ENCODE data around the gene MOGAT3.
A peak's percentile ranks its signal among the peaks of the same experiment; 100 is the strongest.

Gene MOGAT3

DNA sequence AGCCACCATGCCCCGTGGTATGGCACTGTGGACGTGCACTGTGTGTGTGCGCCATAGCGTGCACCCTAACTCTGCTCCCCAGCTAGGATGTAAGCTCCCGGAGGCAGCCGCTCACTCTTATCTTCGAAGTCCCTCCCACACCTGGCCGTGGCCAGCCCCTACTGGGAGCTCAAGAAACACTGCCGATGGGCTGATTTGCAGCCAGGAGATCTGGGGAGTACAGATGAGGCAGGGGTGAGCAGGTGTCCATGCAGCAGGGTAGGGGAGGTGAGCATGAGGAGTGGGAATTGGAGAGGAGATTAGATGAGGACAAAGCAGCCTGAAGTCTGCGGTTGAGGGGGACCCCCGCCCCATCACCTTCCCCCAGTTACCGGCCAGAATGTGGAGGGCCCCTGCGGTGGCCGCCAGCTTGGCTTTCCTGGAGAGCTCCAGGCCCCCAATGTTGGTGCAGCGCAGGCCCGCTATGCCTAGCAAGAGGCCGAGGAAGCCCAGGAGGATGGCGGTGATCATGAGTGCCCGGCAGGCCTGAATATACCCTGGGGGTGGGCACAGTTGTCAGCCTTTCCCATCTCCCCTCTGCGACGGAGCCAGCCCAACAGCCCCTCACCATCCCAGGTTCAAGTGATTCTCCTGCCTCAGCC, 33.2 kb upstream of the MOGAT3 start:
- no peak for DNase-seq (ENCODE audit: low spot score)

DNA sequence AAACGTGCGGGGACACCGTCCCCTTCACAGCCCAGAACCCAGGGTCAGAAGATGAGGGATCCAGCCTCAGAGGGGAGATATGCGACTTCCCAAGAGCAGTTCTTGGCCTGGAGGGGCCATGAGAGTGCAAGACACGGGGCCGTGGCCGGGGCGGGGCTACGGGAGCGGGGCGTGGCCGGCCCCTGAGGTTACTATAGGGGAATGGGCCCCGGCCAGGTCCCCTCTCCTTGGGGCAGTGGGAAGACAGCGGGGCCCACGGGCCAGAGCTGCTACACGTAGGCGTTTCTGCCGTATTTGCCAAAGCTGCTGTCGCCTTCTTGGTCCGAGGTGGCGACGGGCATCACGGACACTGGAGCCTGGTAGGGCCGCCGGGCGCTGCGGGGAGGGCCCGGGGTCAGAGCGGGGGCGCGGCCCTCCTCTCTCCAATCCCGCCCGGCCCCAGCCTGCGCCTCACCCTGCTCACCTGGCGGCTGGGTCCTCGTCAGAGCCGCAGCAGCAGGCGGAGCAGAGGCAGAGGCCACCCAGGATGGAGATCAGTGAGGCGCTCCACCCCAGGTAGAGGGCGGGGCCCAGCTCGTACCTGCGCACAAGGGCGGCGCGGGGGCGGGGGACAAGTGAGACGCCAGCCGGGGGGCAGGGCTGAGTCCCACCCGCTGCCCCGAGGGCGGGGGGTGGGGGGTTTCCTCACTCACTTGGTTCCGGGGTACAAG, 31.5 kb upstream of the MOGAT3 start:
- no peak for DNase-seq (ENCODE audit: low spot score)

DNA sequence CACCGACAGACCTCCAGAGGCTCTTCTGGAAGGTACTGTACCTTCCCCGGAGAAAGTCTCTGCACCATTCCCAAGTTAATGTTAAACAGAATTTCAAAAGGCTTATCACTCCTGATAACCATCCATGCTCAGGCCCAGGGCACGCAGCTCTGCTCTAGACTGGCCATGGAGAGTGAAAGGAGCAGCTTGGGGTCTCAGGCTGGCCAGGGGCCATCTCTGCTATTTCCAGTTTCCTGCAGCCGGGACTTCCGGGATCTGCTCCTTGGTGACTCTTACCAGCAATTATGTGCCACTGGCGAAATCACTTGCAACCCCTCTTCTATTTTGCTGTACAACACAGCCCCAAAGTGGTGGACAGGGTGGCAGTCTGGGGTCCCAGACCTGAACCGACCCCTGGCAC, 30.8 kb upstream of the MOGAT3 start:
- DNase-seq (ENCODE audit: low spot score), result no peak

DNA sequence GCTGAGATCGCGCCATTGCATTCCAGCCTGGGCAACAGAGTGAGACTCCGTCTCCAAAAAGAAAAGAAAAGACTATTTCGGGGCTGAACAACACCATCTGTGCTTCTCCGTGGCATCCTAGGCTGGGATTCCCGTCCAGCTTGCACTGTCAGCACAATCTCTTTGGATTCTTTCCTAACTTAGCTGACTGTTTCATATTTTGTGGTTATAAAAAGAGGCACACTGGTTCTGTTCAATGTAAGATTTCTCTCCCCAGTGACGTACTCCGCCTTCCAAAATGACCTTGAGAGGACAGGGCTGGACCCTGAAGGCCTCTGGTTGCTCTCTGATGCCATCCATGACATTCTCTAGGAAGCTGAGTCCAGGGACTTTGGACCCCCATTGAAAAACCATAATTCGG, 25.9 kb upstream of the MOGAT3 start:
- DNase-seq (ENCODE audit: low spot score), result no peak

DNA sequence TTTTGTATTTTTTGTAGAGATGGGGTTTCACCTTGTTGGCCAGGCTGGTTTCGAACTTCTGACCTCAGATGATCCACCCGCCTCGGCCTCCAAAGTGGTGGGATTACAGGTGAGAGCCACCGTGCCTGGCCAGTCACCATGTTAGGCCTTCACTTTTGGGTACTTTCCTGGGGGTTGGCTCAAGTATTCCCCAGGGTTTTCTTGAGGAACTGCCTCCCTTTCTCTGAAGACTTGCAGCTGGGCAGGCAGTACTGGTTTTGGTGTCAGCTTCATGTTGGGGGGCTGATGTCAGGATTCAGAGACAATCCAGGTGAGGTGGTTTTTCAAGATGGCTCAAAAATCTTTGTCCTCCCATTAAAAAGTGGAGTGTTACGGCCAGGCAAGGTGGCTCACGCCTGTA, 24.8 kb upstream of the MOGAT3 start:
- DNase-seq (ENCODE audit: low spot score), result no peak

DNA sequence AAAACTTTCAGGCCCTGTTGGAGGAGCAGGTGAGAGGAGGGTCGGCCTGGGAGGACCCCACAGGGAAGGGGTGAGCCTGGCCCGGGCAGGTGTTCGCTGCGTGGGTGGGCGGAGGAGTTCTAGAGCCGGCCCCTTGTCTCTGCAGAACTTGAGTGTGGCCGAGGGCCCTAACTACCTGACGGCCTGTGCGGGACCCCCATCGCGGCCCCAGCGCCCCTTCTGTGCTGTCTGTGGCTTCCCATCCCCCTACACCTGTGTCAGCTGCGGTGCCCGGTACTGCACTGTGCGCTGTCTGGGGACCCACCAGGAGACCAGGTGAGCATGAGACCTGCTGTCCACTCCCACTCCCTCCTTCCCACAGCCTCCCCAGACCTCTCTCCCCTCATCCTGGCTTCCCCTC, 22.7 kb upstream of the MOGAT3 start:
- no peak for DNase-seq (ENCODE audit: low spot score)

DNA sequence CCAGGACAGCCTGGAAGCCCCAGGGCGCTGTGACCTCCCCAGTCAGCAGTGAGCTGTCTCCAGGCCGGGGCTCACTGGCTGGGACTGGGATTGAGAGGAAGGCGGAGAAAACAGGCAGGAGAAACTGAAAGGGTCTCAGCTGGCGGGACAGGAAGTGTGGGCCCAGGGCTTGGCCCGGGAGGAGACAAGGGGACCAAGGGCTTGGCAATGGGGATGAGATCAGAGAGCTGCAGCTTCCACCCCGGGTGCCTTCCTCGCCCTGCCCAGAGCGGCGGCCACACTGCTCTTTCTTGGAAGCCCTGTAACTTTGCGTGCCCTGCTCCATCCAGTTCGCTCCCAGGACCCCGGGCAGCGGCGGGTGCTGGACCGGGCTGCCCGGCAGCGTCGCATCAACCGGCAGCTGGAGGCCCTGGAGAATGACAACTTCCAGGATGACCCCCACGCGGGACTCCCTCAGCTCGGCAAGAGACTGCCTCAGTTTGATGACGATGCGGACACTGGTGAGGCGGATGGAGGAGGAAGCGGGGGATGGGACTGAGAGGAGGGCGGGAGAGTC, 21.5 kb upstream of the MOGAT3 start:
- no peak for DNase-seq (ENCODE audit: low spot score)

DNA sequence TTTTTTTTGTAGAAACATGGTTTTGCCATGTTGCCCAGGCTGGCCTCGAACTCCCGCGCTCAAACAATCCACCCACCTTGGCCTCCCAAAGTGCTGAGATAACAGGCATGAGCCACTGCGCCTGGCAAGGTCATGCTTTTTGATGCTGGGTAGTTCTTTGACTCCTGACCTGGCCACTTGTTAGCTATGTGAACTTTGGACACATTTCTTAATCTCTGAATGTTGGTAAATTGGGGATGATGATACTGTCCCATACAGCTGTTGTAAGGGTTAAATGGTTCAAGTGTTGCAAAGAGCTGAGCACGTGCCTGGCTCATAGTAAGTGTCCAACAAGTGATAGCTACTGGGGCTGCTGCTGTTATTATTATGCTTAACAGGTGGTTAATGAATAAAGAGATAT, 19.5 kb upstream of the MOGAT3 start:
- DNase-seq (ENCODE audit: low spot score), result no peak

DNA sequence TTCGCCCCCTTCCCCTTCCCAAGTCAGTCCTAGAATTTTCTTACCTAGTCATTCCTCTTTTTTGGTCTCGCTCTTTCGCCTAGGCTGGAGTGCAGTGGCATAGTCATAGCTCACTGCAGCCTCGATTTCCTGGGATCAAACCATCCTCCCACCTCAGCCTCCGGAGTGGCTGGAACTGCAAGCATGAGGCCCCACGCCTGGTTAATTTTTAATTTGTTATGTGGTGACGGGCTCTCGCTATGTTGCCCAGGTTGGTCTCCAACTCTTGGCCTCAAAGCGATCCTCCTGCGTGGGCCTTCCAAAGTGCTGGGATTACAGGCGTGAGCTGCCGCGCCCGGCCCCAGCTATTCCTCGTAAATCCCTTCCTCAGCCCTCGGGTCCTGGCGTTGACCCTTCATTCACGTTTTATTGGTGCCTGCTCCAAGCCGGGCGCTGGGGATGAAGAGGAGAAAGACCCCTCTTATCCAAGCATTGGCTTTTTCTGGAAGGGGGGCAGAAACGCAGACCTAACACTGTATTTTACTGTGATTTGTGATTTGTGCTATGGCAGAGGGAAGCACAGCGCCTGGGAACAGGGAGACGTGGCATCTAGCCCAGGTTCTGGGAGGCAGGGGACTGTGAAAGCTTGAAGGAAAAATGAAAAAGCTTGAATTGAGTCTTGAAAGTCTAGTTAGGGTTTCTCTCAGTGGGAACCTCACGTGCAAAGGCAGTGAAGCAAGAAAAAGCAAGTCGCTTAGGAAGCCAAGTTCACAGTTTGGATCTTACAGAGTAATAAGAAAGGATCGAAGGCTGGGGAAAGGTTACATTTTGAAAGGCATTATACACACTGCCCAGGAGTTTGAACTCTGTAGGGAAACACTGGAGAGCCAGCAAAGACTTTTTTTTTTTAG, 17.6 kb upstream of the MOGAT3 start:
- DNase-seq (ENCODE audit: low spot score), result no peak

DNA sequence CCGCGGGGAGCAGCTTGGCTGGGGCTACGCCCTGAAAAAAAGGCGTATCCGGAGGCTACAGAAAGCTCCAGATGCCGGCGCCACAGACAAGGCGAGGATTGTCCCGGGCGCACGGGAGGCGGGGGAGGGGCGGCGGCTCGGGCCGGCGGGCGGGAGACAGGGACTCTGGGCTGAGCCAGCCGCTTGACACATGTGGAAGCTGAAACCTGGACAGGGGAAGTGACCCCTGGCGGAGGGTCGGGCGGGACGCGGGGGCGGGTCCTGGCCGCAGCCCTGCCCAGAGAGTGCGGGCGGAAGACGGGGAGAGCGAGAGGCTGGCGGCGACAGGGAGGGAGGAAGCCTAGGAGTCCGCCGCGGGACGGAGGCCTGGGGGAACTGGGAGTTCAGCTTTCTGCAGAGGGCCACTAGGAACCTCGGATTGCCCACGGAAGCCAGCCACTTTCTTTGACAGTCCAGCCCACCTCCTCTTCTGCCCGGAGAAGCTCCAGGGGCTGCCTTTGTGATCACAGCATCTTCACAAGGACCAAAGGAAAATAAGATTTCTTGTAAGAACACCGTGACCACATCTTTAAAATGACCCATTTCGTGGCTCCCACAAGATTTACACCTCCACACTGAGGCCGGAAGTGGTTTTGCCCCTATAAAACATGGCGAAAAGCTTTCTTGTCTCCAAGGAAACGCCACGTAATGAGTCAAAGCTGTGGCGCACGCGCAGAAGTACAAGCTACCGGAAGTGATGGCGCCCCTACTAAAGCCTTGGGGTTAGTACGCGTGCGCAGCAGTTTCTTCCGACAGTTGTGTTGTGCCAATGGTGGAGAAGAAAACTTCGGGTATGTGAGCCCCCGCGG, 16.8 kb upstream of the MOGAT3 start, which contains the start of the genes PLOD3 and ZNHIT1:
TSS of gene PLOD3 (minus strand) at position 194 of the 848 bp plus-strand sequence. CDS start 307 bp downstream, outside the sequence.
TSS of gene ZNHIT1 (plus strand) at position 778 of the 848 bp plus-strand sequence. CDS start at position 809, 31 bp downstream.
- peak; percentile 97 for DNase-seq (ENCODE audit: low spot score)

DNA sequence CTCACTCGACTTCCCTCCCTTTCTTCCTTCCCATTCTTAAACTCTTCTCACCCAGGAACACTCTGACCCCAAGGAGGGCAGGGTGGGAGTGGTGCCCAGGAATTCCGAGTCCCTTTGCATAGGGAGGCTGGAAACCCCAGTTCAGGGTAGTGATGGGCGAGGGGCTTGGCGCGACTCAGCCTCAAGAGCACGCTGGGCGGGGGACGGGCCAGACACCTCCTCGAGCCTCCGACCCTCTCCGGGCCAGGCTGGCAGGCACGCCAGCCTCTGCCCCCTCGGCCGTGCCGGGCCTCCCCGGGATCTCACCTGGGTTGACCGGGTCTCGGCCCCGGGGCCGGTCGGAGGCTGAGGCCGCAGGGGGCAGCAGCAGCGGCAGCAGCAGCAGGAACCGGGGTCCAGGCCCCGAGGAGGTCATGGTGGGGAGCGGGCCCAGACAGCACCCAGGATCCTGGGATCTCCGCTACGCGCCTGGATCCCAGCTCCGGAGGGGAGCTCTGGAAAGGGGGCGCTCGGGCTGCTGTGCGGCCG, 16.1 kb upstream of the MOGAT3 start:
- DNase-seq (ENCODE audit: low spot score), result no peak

DNA sequence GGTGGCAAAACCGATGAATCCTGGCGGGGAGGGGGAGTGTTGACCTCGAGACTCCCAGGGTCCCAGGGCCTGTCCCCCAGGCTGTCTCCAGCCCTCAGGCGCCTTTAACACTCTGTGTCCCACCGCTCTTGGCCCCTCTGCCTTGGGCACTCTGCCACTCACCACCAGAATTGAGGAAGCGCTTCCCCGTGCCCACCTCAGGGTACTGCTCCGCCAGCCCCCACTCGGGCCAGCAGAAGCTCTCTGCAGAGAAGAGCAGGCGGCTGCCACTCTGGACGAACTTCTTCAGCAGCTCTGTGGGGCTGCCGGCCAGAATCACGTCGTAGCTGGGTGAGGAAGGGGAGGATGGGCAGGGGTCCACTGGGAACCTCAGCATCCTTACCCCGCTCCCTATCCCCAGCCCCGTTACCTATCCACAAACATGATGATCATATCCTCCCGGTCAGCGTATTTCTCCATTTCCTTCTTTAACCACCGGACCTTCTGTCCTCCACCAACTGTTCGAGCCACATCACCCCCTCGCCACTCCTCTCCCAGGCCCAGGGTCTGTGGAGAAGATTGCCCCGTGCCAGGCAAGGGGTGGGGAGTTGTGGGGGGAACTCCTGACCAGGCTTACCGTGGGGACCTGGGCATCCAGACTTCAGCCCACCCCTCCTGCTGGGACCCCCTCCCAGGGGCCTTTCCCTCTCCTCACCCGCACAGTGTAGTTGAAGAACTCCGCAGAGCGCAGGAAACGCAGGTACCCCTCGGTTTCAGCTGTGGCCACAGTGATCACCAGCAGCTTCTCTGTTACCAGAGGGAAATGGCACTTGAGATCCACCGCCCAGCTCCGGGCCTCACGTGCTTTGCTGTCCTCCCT, 15.4 kb upstream of the MOGAT3 start:
- DNase-seq (ENCODE audit: low spot score), result no peak

DNA sequence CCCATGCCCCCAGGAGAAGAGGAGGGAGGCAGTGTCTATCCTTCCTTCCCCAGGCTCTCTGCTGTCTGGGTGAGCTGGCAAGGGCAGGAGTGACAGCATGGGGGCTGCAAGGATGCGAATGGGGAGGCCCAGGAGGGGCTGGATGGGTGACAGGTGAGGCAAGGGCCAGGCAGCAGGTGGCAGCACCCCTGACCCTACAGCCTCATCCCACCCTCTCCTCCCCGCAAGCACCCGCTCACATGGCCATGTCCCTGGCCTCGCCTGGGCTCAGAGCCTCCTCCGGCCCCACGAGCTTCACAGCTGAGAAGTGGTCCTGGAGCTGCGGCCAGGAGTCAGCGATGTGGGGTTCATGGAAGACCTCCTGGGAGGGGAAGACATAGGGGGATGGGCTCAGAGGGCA, 11.2 kb upstream of the MOGAT3 start:
- no peak for DNase-seq (ENCODE audit: low spot score)

DNA sequence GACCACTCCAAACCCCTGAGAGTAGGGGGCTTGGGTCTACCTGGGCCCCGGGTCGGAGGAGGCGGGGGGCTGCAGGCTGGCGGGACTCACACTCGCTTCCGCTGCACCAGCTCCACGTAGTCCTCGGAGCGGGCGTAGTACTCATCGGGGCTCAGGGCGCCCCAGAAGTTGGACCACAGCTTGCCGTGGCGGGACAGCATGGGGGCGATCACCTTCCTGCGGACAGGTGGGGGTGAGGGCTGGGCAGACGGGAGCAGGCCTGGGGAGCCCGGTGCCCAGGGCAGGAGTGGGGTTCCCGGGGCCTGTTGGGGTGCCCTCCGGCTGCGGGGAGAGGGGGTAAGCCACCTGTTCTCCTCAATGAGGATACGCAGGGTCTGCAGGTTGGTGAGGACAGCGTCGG, 10.7 kb upstream of the MOGAT3 start:
- DNase-seq (ENCODE audit: low spot score), result no peak

DNA sequence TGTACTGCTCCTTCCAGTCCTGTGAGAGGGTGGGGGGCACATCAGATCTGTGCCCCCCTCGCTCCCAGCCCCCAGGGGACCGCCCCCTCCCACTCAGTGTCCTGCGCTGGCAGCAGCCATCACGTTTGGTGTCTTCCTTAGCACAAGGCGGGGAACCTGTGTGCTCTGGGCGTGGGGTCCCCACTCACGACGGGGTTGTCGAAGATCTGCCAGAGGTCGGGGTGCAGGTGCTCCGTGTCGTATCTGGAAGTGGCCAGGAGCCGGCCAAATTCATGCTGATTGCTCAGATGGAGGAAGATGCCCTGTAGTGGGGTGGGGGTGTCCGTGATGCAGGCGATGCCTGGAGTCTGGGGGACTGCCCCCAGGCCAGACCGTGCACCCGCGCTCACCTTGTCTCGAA, 9.3 kb upstream of the MOGAT3 start:
- DNase-seq (ENCODE audit: low spot score), result no peak

DNA sequence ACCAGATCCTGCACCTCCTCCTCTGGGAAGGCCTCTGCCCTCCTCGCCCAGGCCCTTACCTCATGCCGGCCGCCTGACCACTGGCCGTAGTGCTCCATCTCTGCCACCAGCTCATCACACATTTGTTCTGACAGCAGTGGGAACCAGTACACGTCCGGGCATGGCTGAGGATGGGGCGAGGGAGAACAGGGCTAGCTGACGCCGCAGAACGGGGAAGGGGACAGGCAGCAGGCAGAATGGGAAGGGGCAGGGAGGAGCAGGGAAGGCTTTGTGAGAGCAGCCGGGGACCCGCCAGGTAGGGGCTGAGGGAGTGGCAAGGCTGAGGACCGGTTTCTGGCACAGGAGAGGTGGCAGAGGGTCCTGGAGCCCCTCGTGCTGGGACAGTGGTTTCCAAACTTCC, 8.0 kb upstream of the MOGAT3 start:
- no peak for DNase-seq (ENCODE audit: low spot score)

DNA sequence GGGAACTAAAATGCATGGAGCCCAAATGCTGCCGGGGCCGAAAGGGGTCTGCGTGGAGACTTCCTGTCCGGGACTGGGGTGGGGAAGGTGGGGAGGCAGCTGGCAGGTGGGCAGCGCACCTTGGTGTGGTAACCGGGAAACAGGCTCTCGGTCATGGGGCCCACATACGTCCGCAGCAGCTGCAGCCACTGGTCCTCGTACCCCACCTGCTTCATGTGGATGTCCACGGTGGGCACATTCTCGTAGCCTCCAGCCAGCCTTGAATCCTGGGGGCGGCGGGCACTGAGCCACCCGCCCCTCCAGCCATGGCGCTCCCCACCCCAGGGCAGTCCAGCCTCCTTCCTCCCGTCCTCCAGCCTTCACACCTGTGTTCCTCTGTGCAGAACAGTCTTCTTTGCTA, 6.6 kb upstream of the MOGAT3 start:
- no peak for DNase-seq (ENCODE audit: low spot score)

DNA sequence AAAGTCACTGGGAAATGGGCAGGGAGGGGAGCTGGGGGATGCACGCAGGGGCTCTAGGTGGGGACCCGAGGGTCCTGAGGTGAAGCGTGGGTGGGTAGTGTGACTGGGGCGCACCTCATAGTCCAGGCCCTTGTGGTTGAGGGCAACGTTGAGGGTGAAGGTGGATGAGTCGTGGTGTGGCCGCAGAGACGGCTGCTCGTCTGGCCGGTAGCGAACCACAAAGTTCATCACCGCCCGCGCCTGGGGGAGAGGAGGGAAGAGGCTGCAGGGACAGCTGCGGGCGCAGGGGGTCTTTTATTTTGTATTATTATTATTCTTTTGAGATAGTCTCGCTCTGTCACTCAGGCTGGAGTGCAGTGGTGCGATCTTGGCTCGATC, 5.8 kb upstream of the MOGAT3 start:
- DNase-seq (ENCODE audit: low spot score), result no peak

DNA sequence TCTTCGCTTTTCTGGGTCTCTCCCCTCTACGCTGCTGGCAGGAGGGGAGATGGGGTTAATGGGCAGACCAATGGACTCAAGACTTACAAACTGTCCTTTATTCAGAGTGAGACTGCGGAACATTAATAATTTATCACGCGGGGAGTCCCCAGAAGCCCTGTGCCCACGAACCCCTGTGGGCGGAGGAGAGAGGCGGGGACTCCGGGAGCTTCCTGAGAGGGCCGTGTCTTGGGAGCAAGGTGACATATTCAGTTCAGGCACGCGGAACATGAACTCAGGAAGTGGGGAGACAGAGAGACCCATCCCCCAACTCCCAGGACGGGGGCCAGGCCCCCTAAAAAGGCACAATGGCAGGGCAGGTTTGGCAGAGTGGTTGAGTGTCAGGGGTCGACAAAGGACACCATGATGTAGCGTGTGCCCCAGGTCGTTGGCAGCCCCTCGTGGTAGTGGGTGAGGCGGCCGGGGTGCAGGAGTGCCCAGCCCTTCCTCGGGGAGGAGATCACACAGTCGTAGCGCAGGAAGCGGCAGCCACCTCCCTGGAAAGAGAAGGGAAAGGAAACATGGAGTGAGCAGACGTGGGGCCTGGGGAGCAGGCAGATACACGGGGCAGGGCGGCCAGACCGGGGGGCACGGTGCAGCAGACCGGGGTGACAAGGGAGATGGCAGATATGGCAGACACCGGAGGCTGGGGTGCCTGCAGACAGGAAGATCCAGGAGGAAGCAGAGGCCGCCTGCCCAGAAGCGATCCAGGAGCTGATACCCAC, 5.2 kb upstream of the MOGAT3 start:
- no peak for DNase-seq (ENCODE audit: low spot score)
